Liver (tissue), 9 donors: ENCODE data around the gene CHRM5. TPM values are rescaled to one million over a fixed set of nuclear protein-coding genes. Genes with fewer than 3 reads are reported as not detected.

Experiments used
- DNase-seq: peaks from one replicate; pipeline ENCODE4 v3.0.0-alpha.2; 2017; ENCODE audit warnings: low spot score
- H3K27ac ChIP-seq, 2 donors: one replicate each; pipeline ENCODE4 v1.7.0; 2013; ENCODE audit warnings: inconsistent platforms in 2 of 2, low read length in 2 of 2, control low read depth in 1 of 2, low read depth in 1 of 2, mild to moderate bottlenecking in 1 of 2
- H3K27me3 ChIP-seq, 4 donors: one replicate each; pipeline versions ENCODE4 v1.6.1 to v1.7.0; 2013; ENCODE audit warnings: low read length in 3 of 4, inconsistent platforms in 1 of 4, mild to moderate bottlenecking in 1 of 4, moderate library complexity in 1 of 4; ENCODE audit not compliant: control insufficient read depth in 4 of 4, insufficient read depth in 4 of 4
- H3K36me3 ChIP-seq, 4 donors: one replicate each; pipeline versions ENCODE4 v1.6.1 to v1.7.0; 2013; ENCODE audit warnings: low read length in 3 of 4, mild to moderate bottlenecking in 3 of 4, low read depth in 1 of 4, moderate library complexity in 1 of 4; ENCODE audit not compliant: control insufficient read depth in 4 of 4, insufficient read depth in 3 of 4
- H3K4me1 ChIP-seq, 4 donors: one replicate each; pipeline versions ENCODE4 v1.6.1 to v1.7.0; 2013; ENCODE audit warnings: low read length in 3 of 4, mild to moderate bottlenecking in 3 of 4, moderate library complexity in 1 of 4; ENCODE audit not compliant: control insufficient read depth in 4 of 4, insufficient read depth in 4 of 4
- H3K4me3 ChIP-seq, 3 donors: one replicate each; pipeline versions ENCODE4 v1.6.1 to v1.7.0; 2013; ENCODE audit warnings: low read length in 3 of 3, control low read depth in 1 of 3, low read depth in 1 of 3, mild to moderate bottlenecking in 1 of 3
- H3K9ac ChIP-seq, 2 donors: one replicate each; pipeline ENCODE4 v1.7.0; 2013; ENCODE audit warnings: low read length in 2 of 2, mild to moderate bottlenecking in 2 of 2, moderate library complexity in 2 of 2, control low read depth in 1 of 2, low read depth in 1 of 2
- H3K9me3 ChIP-seq, 4 donors: one replicate each; pipeline versions ENCODE4 v1.6.1 to v1.7.0; 2013; ENCODE audit warnings: low read length in 3 of 4; ENCODE audit not compliant: control insufficient read depth in 4 of 4
- ATF3 ChIP-seq: IDR thresholded peaks from 2 replicates; pipeline ENCODE4 v1.6.1; 2016; ENCODE audit warnings: antibody characterized with exemption
- EGR1 ChIP-seq, 2 donors: IDR thresholded peaks; 2 replicates each; pipeline ENCODE4 v1.6.1; 2016 to 2018; ENCODE audit warnings: antibody characterized with exemption in 2 of 2, low read depth in 2 of 2
- FOXA2 ChIP-seq: IDR thresholded peaks from 2 replicates; pipeline ENCODE4 v1.6.1; 2016; ENCODE audit warnings: antibody characterized with exemption
- GABPA ChIP-seq, 2 donors: IDR thresholded peaks in 1 of 2; conservative IDR thresholded peaks in 1 of 2; 2 replicates each; pipeline ENCODE4 v1.6.1; 2016; ENCODE audit warnings: antibody characterized with exemption in 2 of 2, mild to moderate bottlenecking in 1 of 2, moderate library complexity in 1 of 2
- HNF4A ChIP-seq, 2 donors: conservative IDR thresholded peaks; 2 replicates each; pipeline ENCODE4 v1.6.1; 2016; ENCODE audit warnings: antibody characterized with exemption in 2 of 2, mild to moderate bottlenecking in 2 of 2
- HNF4G ChIP-seq: IDR thresholded peaks from 2 replicates; pipeline ENCODE4 v1.6.1; 2016; ENCODE audit warnings: antibody characterized with exemption
- JUND ChIP-seq, 2 donors: IDR thresholded peaks; 2 replicates each; pipeline ENCODE4 v1.6.1; 2016; ENCODE audit warnings: antibody characterized with exemption in 2 of 2
- NR2F2 ChIP-seq: IDR thresholded peaks from 2 replicates; pipeline ENCODE4 v1.6.1; 2016; ENCODE audit warnings: antibody characterized with exemption
- RAD21 ChIP-seq, 2 donors: IDR thresholded peaks; 2 replicates each; pipeline ENCODE4 v1.6.1; 2016; ENCODE audit warnings: antibody characterized with exemption in 2 of 2, mild to moderate bottlenecking in 2 of 2
- REST ChIP-seq: IDR thresholded peaks from 2 replicates; pipeline ENCODE4 v1.6.1; 2016; ENCODE audit warnings: antibody characterized with exemption, mild to moderate bottlenecking
- RXRA ChIP-seq, 2 donors: IDR thresholded peaks; 2 replicates each; pipeline ENCODE4 v1.6.1; 2017 to 2018; ENCODE audit warnings: antibody characterized with exemption in 2 of 2, mild to moderate bottlenecking in 1 of 2
- SP1 ChIP-seq: IDR thresholded peaks from 2 replicates; pipeline ENCODE4 v1.6.1; 2018; ENCODE audit warnings: antibody characterized with exemption, mild to moderate bottlenecking
- ZBTB33 ChIP-seq: IDR thresholded peaks from 2 replicates; pipeline ENCODE4 v1.6.1; 2016; ENCODE audit warnings: antibody characterized with exemption
- WGBS: extraction: QIAGEN DNeasy Blood & Tissue Kit; methylation state at CpG from one replicate; pipeline ENCODE4 v1.1.7; 2013; 5-methylcytosine and 5-hydroxymethylcytosine counted together
- polyA plus RNA-seq, 2 donors: library from polyadenylated mRNA; stranded (reverse) in 1 of 2; unstranded in 1 of 2; fragments of 200-250 nt in 1 of 2; fragments of >200 nt in 1 of 2; fragmentation: Nextera tagmentation in 1 of 2; extraction: Ambion mirVana in 1 of 2; gene quantifications; one replicate each; pipeline versions ENCODE4 v1.2.1 to v1.2.3, GENCODE V29; 2013 to 2015
- total RNA-seq, 2 donors: library from RNA; depleted of rRNA; stranded (reverse); fragments of >200 nt; gene quantifications; one replicate each; pipeline ENCODE4 v1.2.3, GENCODE V29; 2014
- donor health status: healthy.
- donor health status: healthy.
- donor health status: healthy.
- donor health status: healthy.
- donor health status: healthy.

The CHRM5 gene
- total and polyA plus RNA-seq, 4 donors, result 0.38 TPM; not detected in 3

GRCh38 chr15:34043391-34043790 lies 75.1 kb downstream of the CHRM5 start:
- WGBS, result 90% methylated on average over 1 of the region's 1 CpG
- no peaks in the 10 kb centered on the region for H3K36me3 ChIP-seq
- DNase-seq, result no peak
- no peaks in the 10 kb centered on the region for H3K27me3 ChIP-seq
- H3K27ac ChIP-seq, result no peak overlapping the region
- no peaks in the 10 kb centered on the region for H3K9me3 ChIP-seq
- H3K9ac ChIP-seq, result no peak overlapping the region
- peaks cover 0 to 8% (median 3%) of the 10 kb centered on the region in 4 donors for H3K4me1 ChIP-seq
- H3K4me3 ChIP-seq, result no peak overlapping the region
- TF ChIP-seq RXRA (IDR thresholded peaks at IDR 0.05) (no peak), HNF4G (no peak), EGR1 (IDR thresholded peaks at IDR 0.05; ENCODE audit: low read depth in 2 of 2) (no peak), JUND (IDR thresholded peaks at IDR 0.05) (no peak)

GRCh38 chr15:34043813-34044212 lies 75.5 kb downstream of the CHRM5 start:
- no peak overlapping the region for H3K27ac ChIP-seq
- H3K9ac ChIP-seq, result no peak overlapping the region
- 91% methylated on average over 2 of the region's 2 CpGs for WGBS
- H3K36me3 ChIP-seq, result no peaks in the 10 kb centered on the region
- no peak for DNase-seq
- no peaks in the 10 kb centered on the region for H3K9me3 ChIP-seq
- H3K27me3 ChIP-seq, result no peaks in the 10 kb centered on the region
- no peak overlapping the region for H3K4me3 ChIP-seq
- peaks cover 0 to 8% (median 3%) of the 10 kb centered on the region in 4 donors for H3K4me1 ChIP-seq
- TF ChIP-seq FOXA2 (no peak), REST (no peak), ZBTB33 (no peak), NR2F2 (no peak), JUND (IDR thresholded peaks at IDR 0.05) (no peak)

- TF ChIP-seq RAD21 (IDR thresholded peaks at IDR 0.05) (no peak), SP1 (no peak), NR2F2 (no peak), FOXA2 (no peak), ATF3 (no peak), GABPA (IDR thresholded peaks at IDR 0.05 in 1 of 2, conservative IDR thresholded peaks at IDR 0.05 in 1 of 2) (no peak), HNF4A (conservative IDR thresholded peaks at IDR 0.05) (no peak), ZBTB33 (no peak)
- WGBS, result 95% methylated on average over 16 of the region's 16 CpGs
- H3K27me3 ChIP-seq, result no peaks in the 10 kb centered on the region
- no peaks in the 10 kb centered on the region for H3K36me3 ChIP-seq
- H3K4me3 ChIP-seq, result no peak overlapping the region
- no peak overlapping the region for H3K9ac ChIP-seq
- no peaks in the 10 kb centered on the region for H3K9me3 ChIP-seq
- no peak overlapping the region for H3K27ac ChIP-seq
- no peak for DNase-seq
- H3K4me1 ChIP-seq, result no peaks in the 10 kb centered on the region
Observed at GRCh38 chr15:34046471-34047145, 78.3 kb downstream of the CHRM5 start.
